Measurements from ENCODE around the gene KRAS.

Gene KRAS

DNA sequence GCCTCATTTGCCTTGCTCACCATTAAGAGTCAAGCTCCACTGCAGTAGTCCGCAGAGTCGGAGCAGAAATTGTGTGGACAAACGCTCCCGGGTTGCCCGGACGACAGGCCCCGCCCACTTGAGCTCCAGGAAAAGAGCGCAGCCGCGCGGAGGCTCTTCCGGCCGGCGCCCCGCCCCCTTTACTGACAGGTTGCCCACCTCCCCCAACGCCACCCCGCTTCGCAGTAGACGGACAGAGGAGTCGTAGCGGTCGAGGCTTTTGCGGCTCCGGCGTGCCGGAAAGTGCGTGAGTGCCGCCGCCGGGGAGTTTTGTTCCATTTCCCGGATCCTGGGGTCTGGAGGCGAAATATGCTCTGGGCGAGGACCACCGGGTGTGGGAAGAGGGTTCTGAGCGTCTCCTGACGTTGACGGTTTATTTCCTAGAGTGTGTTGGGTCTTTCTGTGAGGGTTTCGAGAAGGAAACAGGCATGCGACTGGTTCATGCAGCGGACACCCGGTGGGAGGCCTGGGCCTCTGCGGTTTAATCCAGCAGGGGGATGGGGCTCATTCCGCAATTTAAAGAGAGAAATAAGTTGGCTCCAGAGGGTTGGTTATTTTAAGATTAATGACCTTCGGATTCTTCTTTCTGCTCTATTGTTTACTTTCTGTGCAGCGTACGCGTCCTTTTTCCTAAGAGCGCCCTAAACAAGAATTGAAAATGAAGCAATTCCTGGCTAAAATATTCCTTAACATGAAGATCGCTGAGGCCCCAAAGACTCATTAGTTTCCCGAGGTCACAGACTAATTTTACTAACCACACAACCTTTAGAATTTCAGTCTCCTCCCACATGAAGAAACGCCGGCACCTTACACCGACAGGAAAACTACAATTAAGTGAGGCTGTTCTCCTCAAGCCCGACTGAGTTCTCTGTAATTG lies 55.4 kb downstream of the KRAS start, which contains the start of the genes DNAI7 and ETFRF1:
TSS of gene DNAI7 (minus strand) at position 105 of the 916 bp plus-strand sequence. CDS start at position 23, 82 bp downstream.
TSS of gene ETFRF1 (plus strand) at position 182 of the 916 bp plus-strand sequence. CDS start 8,720 bp downstream, outside the sequence.
- TF ChIP-seq ZFX (IDR thresholded peaks at IDR 0.05): peak; percentile 80
- TF ChIP-seq, protein P1, sequence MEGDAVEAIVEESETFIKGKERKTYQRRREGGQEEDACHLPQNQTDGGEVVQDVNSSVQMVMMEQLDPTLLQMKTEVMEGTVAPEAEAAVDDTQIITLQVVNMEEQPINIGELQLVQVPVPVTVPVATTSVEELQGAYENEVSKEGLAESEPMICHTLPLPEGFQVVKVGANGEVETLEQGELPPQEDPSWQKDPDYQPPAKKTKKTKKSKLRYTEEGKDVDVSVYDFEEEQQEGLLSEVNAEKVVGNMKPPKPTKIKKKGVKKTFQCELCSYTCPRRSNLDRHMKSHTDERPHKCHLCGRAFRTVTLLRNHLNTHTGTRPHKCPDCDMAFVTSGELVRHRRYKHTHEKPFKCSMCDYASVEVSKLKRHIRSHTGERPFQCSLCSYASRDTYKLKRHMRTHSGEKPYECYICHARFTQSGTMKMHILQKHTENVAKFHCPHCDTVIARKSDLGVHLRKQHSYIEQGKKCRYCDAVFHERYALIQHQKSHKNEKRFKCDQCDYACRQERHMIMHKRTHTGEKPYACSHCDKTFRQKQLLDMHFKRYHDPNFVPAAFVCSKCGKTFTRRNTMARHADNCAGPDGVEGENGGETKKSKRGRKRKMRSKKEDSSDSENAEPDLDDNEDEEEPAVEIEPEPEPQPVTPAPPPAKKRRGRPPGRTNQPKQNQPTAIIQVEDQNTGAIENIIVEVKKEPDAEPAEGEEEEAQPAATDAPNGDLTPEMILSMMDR (conservative IDR thresholded peaks at IDR 0.05): no peak; the same call in 1 of the 2 replicates
- peak within 1 kb of the TSS; percentile 75 for H3K27ac ChIP-seq

DNA sequence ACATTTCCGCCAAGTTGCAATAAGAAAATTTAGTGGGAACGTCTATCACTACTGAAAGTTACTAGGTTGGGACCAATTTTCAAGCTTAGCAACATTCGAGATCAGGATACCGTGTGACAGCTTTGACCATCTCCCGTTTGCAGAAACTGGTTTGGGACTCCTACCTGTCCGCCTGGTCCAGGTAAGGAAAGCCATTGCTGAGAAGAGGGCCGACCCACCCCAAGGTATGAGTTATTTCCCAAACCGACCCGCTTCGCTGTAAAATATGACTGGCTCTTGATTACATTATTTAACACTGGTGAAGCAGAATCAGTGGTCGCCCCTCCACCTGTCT lies 56.0 kb downstream of the KRAS start:
- H3K27ac ChIP-seq: peak overlapping the region; percentile 75; the same call in 1 of the 2 replicates
- TF ChIP-seq, protein P1 (conservative IDR thresholded peaks at IDR 0.05): no peak
- no peak for TF ChIP-seq ZFX (IDR thresholded peaks at IDR 0.05)

DNA sequence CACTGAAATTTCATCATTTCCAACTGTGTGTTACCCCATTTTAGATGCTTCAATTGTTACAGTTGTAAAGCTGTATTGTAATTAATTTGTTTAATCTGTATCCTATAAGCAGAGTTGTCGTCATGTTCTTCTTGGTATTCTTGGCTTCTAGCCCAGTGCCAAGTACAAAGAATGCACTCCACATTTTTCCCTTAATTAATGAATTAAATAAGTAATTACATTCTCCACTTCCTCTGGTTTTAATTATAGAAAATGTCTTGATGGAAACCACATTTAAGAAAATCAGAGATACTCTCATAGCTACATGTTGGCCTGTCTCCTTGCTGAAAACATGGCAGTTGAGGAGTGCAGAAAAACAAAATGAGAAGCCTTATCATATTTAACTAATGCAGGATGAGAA lies 56.5 kb downstream of the KRAS start:
- H3K27ac ChIP-seq: no peak overlapping the region
- TF ChIP-seq, protein P1 (conservative IDR thresholded peaks at IDR 0.05): no peak
- TF ChIP-seq ZFX (IDR thresholded peaks at IDR 0.05): no peak

DNA sequence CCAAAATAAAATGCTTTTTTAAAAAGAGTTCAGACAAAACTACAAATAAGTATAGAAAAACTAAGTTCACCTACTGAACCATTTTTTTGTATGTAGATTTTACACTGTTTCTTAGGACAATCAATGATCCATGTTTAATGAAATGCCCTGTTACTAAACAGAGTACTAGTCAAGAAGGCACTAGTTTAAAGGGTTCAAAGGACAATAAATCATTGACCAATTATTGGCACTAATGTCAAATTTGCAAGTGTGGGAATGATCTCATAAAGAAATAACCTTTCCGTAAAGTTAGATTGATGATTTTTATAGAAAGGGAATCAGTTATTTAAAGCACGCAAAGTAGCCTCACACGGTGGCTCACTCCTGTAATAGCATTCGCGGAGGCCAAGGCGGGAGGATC lies 59.9 kb downstream of the KRAS start:
- TF ChIP-seq ZFX (IDR thresholded peaks at IDR 0.05): no peak
- TF ChIP-seq, protein P1 (conservative IDR thresholded peaks at IDR 0.05): no peak
- no peak overlapping the region for H3K27ac ChIP-seq

DNA sequence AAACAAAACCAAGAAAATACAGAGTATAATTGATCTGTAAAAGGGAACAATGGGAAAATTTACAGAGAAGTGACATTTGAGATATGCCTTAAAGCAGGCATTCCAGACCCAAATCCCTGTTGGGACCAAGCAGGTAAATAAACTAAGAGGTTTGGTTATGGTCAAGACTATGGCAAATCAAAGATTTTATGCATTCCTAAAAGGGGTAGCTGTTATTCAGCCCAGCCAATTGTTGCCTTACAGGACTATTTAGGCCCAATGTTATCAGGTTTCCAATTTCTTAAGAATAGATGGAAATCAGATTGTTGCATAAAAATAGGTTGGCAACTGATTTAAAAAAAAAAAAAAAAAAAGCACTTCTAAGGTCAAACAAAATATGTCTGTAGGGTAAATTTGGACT lies 61.1 kb downstream of the KRAS start:
- no peak overlapping the region for H3K27ac ChIP-seq

DNA sequence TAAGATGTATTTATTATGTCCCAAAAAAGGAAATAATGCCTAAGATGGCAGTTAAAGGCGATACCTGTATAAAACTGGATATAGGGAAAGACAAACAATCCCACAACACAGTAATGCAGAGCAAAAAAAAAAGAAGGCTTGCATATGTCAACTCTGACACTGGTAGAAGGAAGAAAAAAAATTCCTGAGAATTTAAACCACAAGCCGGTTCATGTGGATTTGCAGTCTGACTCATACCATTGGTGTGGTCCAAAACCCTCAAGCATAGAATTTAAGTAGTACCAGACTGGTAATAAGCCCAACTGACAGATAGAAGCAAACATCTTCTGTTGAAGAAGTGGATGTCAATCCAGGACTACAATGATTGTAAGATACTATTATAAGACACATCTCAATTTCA lies 62.9 kb downstream of the KRAS start:
- no peak overlapping the region for H3K27ac ChIP-seq
- TF ChIP-seq, protein P1 (conservative IDR thresholded peaks at IDR 0.05): no peak
- no peak for TF ChIP-seq ZFX (IDR thresholded peaks at IDR 0.05)

More for the DNA sequence above, 61.1 kb downstream of the KRAS start:
- TF ChIP-seq, protein P1 (conservative IDR thresholded peaks at IDR 0.05): no peak
- no peak for TF ChIP-seq ZFX (IDR thresholded peaks at IDR 0.05)

DNA sequence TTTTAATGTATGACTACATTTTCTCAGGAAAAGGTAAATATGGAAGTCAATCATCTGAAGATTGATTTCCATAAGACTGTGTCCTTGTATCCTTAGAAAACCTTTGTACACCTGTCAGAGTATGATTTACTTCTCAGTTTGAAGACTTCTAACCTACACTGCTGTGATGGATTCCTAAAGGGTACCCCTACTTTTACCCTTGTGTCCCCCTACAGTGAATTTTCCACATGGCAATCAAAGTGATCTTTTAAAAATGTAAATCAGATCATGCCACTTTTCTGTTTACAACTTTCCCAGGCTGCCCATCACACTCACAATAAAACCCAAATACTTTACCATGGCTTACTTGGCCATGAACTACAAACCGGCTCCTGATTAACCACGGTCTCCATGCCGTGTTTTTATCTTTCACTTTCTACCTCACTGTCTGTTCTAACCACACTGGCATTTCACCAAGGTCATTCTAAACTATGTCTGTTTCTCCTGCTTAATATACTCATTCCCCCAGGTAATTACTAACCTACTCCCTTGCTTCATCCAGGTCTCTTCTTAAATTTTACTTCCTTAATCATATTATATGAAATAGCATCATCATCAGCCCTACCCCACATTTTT lies 63.8 kb downstream of the KRAS start:
- H3K27ac ChIP-seq: no peak overlapping the region
- no peak for TF ChIP-seq ZFX (IDR thresholded peaks at IDR 0.05)
- TF ChIP-seq, protein P1 (conservative IDR thresholded peaks at IDR 0.05): no peak

All from C4-2B (cell line).